ENCODE results near the gene GTF2H1.

The GTF2H1 gene

GRCh38 chr11:18321969-18322711 is at the start of gene GTF2H1, which contains the start of gene HPS5:
Gene GTF2H1 (plus strand): TSS chr11:18322567. CDS start chr11:18333075, 10,508 bp downstream.
Gene HPS5 (minus strand): TSS chr11:18322140. CDS start chr11:18317858, 4,282 bp downstream.
- H3K4me3 ChIP-seq (ENCODE audit: control insufficient read depth, low read depth, low read length), result peak within 1 kb of the TSS; percentile 78
- DNase-seq (ENCODE audit: low read depth), result peak; percentile 99
- no peak for TF ChIP-seq CTCF (conservative IDR thresholded peaks at IDR 0.05; ENCODE audit: control insufficient read depth, insufficient read depth, low read depth, low read length)

- TF ChIP-seq CTCF (conservative IDR thresholded peaks at IDR 0.05; ENCODE audit: control insufficient read depth, insufficient read depth, low read depth, low read length), result no peak
- no peak for DNase-seq (ENCODE audit: low read depth)
- no peak overlapping the region for H3K4me3 ChIP-seq (ENCODE audit: control insufficient read depth, low read depth, low read length)
Measured at GRCh38 chr11:18277565-18278271, 44.6 kb upstream of the GTF2H1 start.

GRCh38 chr11:18280438-18281045 is 41.8 kb upstream of the GTF2H1 start:
- TF ChIP-seq CTCF (conservative IDR thresholded peaks at IDR 0.05; ENCODE audit: control insufficient read depth, insufficient read depth, low read depth, low read length), result no peak
- no peak overlapping the region for H3K4me3 ChIP-seq (ENCODE audit: control insufficient read depth, low read depth, low read length)

GRCh38 chr11:18282626-18283025 is 39.7 kb upstream of the GTF2H1 start:
- H3K4me3 ChIP-seq (ENCODE audit: control insufficient read depth, low read depth, low read length), result no peak overlapping the region
- no peak for DNase-seq (ENCODE audit: low read depth)
- TF ChIP-seq CTCF (conservative IDR thresholded peaks at IDR 0.05; ENCODE audit: control insufficient read depth, insufficient read depth, low read depth, low read length), result no peak

More at GRCh38 chr11:18280438-18281045, 41.8 kb upstream of the GTF2H1 start:
- DNase-seq (ENCODE audit: low read depth), result no peak

GRCh38 chr11:18285841-18286240 is 36.5 kb upstream of the GTF2H1 start:
- no peak for TF ChIP-seq CTCF (conservative IDR thresholded peaks at IDR 0.05; ENCODE audit: control insufficient read depth, insufficient read depth, low read depth, low read length)
- H3K4me3 ChIP-seq (ENCODE audit: control insufficient read depth, low read depth, low read length), result no peak overlapping the region
- no peak for DNase-seq (ENCODE audit: low read depth)

- TF ChIP-seq CTCF (conservative IDR thresholded peaks at IDR 0.05; ENCODE audit: control insufficient read depth, insufficient read depth, low read depth, low read length), result no peak
- DNase-seq (ENCODE audit: low read depth), result no peak
- H3K4me3 ChIP-seq (ENCODE audit: control insufficient read depth, low read depth, low read length), result no peak overlapping the region
Measured at GRCh38 chr11:18288911-18289310, 33.5 kb upstream of the GTF2H1 start.
